Lower leg skin (tissue), 4 donors: Measurements from ENCODE around the gene MSMB. TPM values are rescaled to one million over a fixed set of nuclear protein-coding genes. Genes with fewer than 3 reads are reported as not detected.
"Not testable (repeated sequence)": the region's sequence is repeated elsewhere in the genome, so short reads cannot be mapped to it uniquely, and the experiment has no call there.

Experiments
- DNase-seq, 2 donors: peaks; one replicate each; pipeline ENCODE4 v3.0.0-alpha.2; 2019; ENCODE audit warnings: low spot score in 2 of 2
- H3K4me3 ChIP-seq: fragments of 200-600 bp; sonication (generic); 2 replicates; pipeline ENCODE4 v1.5.1; 2017; ENCODE audit warnings: mild to moderate bottlenecking, low read depth; ENCODE audit not compliant: poor library complexity, severe bottlenecking
- POLR2A ChIP-seq, 2 donors: fragments of 450-650 bp; IDR thresholded peaks; one replicate each; pipeline ENCODE4 v1.6.1; 2016 to 2017; ENCODE audit warnings: antibody characterized with exemption in 2 of 2, mild to moderate bottlenecking in 1 of 2, moderate library complexity in 1 of 2
- WGBS, 2 donors: methylation state at CpG; one replicate each; pipeline ENCODE4 v1.1.5; 2018; 5-methylcytosine and 5-hydroxymethylcytosine counted together
- intact Hi-C: fragments of 100-400 bp; cut with DNase I; formaldehyde crosslinking; loops from one replicate; pipeline ENCODE4 v1.15.0; 2023; ENCODE audit warnings: low total_unique reads
- total RNA-seq, 4 donors: library from RNA; depleted of rRNA; stranded (reverse); fragments of >200 nt; gene quantifications; one replicate each; pipeline ENCODE4 v1.1.0, GENCODE V29; 2016
- TF ChIP-seq, protein P1 (sequence below), 3 donors: fragments of 450-650 bp; IDR thresholded peaks; one replicate each; pipeline ENCODE4 v1.5.1; 2016; ENCODE audit warnings: antibody characterized with exemption in 3 of 3, mild to moderate bottlenecking in 3 of 3, moderate library complexity in 2 of 3

Gene MSMB
- total RNA-seq, 4 donors from 2014 or later, result 5.5 to 46.7 (median 10.5) TPM

GRCh38 chr10:46068117-46068516 lies 22.0 kb upstream of the MSMB start:
- 72 to 75% methylated on average over 1 of the region's 1 CpG for WGBS, 2 donors
- no peak overlapping the region for H3K4me3 ChIP-seq
- TF ChIP-seq POLR2A (IDR thresholded peaks at IDR 0.05), result no peak
- TF ChIP-seq, protein P1, sequence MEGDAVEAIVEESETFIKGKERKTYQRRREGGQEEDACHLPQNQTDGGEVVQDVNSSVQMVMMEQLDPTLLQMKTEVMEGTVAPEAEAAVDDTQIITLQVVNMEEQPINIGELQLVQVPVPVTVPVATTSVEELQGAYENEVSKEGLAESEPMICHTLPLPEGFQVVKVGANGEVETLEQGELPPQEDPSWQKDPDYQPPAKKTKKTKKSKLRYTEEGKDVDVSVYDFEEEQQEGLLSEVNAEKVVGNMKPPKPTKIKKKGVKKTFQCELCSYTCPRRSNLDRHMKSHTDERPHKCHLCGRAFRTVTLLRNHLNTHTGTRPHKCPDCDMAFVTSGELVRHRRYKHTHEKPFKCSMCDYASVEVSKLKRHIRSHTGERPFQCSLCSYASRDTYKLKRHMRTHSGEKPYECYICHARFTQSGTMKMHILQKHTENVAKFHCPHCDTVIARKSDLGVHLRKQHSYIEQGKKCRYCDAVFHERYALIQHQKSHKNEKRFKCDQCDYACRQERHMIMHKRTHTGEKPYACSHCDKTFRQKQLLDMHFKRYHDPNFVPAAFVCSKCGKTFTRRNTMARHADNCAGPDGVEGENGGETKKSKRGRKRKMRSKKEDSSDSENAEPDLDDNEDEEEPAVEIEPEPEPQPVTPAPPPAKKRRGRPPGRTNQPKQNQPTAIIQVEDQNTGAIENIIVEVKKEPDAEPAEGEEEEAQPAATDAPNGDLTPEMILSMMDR (IDR thresholded peaks at IDR 0.05), result no peak
- intact Hi-C loops, result no loop called here
- no peak for DNase-seq

- WGBS, 2 donors, result 78 to 87% methylated on average over 1 of the region's 1 CpG
These were observed 18.3 kb upstream of the MSMB start for GRCh38 chr10:46064269-46064817.

GRCh38 chr10:46062723-46063428 lies 16.8 kb upstream of the MSMB start:
- intact Hi-C loops, result no loop called here
- WGBS, 2 donors, result 78 to 85% methylated on average over 14 of the region's 14 CpGs
- no peak for DNase-seq
- TF ChIP-seq, protein P1 (IDR thresholded peaks at IDR 0.05), result no peak
- no peak for TF ChIP-seq POLR2A (IDR thresholded peaks at IDR 0.05)
- H3K4me3 ChIP-seq, result no peak overlapping the region

More at GRCh38 chr10:46064269-46064817, 18.3 kb upstream of the MSMB start:
- TF ChIP-seq, protein P1 (IDR thresholded peaks at IDR 0.05), result no peak
- no peak for TF ChIP-seq POLR2A (IDR thresholded peaks at IDR 0.05)
- no peak overlapping the region for H3K4me3 ChIP-seq
- no peak for DNase-seq
- intact Hi-C loops, result no loop called here

- TF ChIP-seq, protein P1 (IDR thresholded peaks at IDR 0.05), result no peak
- no peak for TF ChIP-seq POLR2A (IDR thresholded peaks at IDR 0.05)
- H3K4me3 ChIP-seq, result no peak overlapping the region
- 65 to 76% methylated on average over 3 of the region's 3 CpGs for WGBS, 2 donors
- DNase-seq, result no peak
- intact Hi-C loops, result no loop called here
These were observed 14.6 kb upstream of the MSMB start for GRCh38 chr10:46060706-46061105.

DNA sequence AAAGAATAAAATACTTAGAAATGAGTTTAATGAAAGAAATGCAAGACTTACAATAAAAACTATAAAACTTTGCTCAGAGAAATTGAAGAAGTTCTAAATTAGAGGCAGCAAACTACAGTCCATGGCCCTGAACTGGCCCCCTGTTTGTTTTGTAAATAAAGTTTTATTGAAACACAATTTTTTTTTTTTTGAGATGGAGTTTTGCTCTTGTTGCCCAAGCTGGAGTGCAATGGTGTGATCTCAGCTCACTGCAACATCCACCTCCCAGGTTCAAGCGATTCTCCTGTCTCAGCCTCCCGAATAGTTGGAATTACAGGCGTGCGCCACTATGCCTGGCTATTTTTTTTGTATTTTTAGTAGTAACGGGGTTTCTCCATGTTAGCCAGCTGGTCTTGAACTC lies 11.9 kb upstream of the MSMB start:
- 97 to 100% methylated on average over 5 of the region's 5 CpGs for WGBS, 2 donors
- H3K4me3 ChIP-seq, DNase-seq, intact Hi-C loops: not testable (repeated sequence)

DNA sequence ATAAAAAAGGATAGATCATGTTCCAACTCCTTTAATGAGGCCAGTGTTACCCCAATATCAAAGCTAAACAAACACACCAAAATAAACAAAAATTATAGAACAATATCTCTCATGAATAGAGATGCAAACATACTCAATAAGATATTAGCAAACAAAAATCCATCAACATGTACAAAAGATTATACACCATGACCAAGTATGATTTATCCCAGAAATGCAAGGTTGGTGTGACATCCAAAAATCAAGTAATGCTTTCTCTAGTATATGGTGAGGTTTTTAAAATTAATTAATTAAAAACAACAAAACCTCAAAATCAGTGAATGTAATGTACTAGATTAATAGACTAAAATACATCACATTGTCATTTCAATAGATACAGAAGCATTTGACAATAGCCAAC lies 11.0 kb upstream of the MSMB start:
- TF ChIP-seq, protein P1 (IDR thresholded peaks at IDR 0.05), result no peak
- TF ChIP-seq POLR2A (IDR thresholded peaks at IDR 0.05), result no peak
- no peak for DNase-seq
- intact Hi-C loops, result no loop called here
- no peak overlapping the region for H3K4me3 ChIP-seq
